T-helper 2 cell treated with Interferon-gamma antibody and Interleukin-4, amounts not matched to agents 5 μg/mL and 100 μg/mL, for 36 hours (primary cell): ENCODE data around the gene GATAD2B.
"Not testable (repeated sequence)": the region's sequence is repeated elsewhere in the genome, so short reads cannot be mapped to it uniquely, and the experiment has no call there.

Experiments
- DNase-seq: peaks from one replicate; pipeline ENCODE4 v3.0.0; 2021; ENCODE audit warnings: low spot score
- H3K27ac Mint-ChIP-seq: one replicate; pipeline ENCODE4 v1.8.0; 2021; ENCODE audit warnings: mild to moderate bottlenecking, mixed read lengths
- H3K27me3 Mint-ChIP-seq: one replicate; pipeline ENCODE4 v1.8.0; 2021; ENCODE audit warnings: low read depth, mixed read lengths
- H3K36me3 Mint-ChIP-seq: one replicate; pipeline ENCODE4 v1.8.0; 2021; ENCODE audit warnings: low read depth, mixed read lengths
- H3K4me1 Mint-ChIP-seq: one replicate; pipeline ENCODE4 v1.8.0; 2021; ENCODE audit warnings: low read depth, mixed read lengths
- H3K4me3 Mint-ChIP-seq: one replicate; pipeline ENCODE4 v1.8.0; 2022; ENCODE audit warnings: mild to moderate bottlenecking, moderate library complexity, mixed read lengths
- H3K9me3 Mint-ChIP-seq: one replicate; pipeline ENCODE4 v1.8.0; 2021; ENCODE audit warnings: mixed read lengths

GATAD2B gene

DNA sequence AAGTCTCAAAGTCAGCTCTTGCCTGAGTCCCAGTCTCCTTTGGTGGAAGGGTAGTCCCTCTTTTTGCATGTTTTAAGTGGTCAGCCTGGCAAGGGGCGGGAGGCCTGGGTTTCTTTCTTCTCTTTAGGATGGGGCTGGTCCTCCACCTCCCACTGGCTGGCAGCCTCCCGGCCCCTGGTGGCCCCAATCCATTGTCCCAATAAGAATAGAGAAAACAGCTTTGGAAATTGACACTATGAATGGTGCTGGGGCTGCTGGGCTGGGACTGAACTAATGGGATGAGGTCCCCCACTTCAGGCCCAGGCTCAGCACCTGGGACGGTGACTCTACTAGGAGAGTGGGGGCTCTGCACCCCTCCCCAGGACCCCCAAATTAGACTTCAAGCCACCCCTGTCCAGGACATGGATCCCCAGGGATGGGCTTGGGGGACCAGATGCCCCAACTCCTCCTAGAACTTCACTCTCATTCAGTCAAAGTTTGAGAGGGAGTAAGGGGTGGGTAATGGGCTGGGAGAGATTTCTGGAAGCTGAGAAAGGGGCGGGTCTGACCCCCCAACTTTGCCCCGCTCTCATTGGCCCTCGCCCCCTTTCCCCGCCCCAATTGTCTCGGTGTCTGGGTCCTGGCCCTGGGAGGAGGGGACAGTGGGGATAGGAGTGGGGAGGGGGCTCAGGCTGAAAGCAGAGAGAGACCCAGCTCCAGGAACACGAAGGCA is 129.4 kb downstream of the GATAD2B start:
- no peaks in the 10 kb centered on the region for H3K36me3 Mint-ChIP-seq
- H3K27ac Mint-ChIP-seq, result no peak overlapping the region
- no peaks in the 10 kb centered on the region for H3K27me3 Mint-ChIP-seq
- DNase-seq, result no peak
- no peak overlapping the region for H3K4me3 Mint-ChIP-seq
- H3K4me1 Mint-ChIP-seq, result peaks cover 39% of the 10 kb centered on the region
- H3K9me3 Mint-ChIP-seq, result no peaks in the 10 kb centered on the region

DNA sequence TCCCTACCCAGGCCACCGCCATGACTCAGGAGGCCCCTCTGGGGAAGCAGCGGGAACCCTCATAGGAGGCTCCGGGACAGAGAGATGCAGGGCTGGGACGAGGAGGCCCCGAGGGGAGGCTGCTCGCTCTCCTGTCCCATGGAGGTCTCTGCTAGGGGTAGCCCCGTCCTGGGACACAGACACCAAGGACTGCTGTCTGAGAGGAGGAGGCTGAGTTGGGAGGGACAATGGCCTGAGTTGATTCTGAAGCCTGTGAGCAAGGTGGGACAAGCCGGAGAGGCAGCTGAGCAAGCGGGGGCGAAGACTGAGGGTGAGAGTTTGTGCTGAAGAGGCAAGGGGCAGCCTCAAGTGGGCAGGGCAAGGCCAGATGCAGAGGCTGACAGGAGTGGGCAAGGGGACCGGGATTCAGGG is 130.1 kb downstream of the GATAD2B start:
- H3K4me1 Mint-ChIP-seq, result peaks cover 38% of the 10 kb centered on the region
- no peaks in the 10 kb centered on the region for H3K36me3 Mint-ChIP-seq
- H3K4me3 Mint-ChIP-seq, result no peak overlapping the region
- DNase-seq, result no peak
- no peak overlapping the region for H3K27ac Mint-ChIP-seq
- no peaks in the 10 kb centered on the region for H3K9me3 Mint-ChIP-seq
- no peaks in the 10 kb centered on the region for H3K27me3 Mint-ChIP-seq

DNA sequence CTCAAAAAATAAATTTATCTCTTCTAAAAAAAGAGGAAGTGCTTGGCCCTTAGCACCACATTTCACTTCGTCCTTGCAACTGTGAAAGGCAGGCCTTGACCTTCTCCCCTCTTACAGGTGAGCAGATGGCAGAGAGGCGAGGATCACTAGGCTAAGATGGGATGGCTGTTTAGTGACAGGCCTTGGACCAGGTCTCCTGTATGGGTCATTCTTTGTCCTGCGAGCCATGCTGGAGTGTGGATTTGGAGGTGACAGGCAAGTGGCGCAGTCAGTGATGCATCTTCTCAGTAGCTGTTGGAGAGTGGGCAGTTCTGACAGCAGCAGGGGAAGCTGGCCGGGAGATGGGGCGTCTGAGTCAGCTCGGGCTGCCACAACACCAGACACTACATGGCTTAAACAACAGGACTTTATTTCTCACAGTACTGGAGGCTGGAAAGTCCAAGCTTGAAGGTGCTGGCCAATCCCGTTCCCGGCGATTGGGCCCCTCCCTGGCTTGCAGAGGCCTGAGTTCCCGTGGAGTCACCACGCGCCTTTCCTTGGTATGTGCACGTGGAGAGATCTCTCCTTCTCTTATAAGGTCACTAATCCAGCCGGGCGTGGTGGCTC is 131.0 kb downstream of the GATAD2B start:
- no peaks in the 10 kb centered on the region for H3K9me3 Mint-ChIP-seq
- H3K27ac Mint-ChIP-seq, result peak overlapping the region; percentile 88
- peak; percentile 57 for DNase-seq
- no peaks in the 10 kb centered on the region for H3K36me3 Mint-ChIP-seq
- H3K4me3 Mint-ChIP-seq, result peak overlapping the region; percentile 59
- no peaks in the 10 kb centered on the region for H3K27me3 Mint-ChIP-seq
- H3K4me1 Mint-ChIP-seq, result peaks cover 33% of the 10 kb centered on the region

DNA sequence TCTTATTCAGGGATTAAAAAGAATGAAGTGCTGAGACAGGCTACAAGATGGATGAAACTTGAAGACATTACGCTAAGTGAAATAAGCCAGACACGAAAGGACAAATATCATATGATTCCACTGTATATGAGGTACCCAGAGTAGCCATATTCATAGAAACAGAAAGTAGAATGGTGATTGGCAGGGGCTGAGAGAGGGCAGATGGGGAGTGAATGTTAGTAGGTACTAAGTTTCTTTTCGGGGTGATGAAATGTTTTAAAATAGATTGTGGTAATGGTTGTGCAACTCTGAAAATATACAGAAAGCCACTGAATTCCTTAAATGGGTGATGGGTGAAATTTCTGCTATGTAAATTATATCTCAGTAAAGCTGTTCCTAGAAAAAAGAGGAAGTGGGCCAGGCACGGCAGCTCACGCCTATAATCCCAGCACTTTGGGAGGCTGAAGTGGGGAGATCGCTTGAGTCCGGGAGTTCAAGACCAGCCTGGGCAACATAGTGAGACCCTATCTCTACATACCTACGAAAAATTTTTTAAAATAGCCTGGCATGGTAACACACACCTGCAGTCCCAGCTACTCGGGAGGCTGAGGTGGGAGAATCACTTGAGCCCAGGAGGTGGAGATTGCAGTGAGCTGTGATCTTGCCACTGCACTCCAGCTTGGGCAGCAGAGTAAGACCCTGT is 131.7 kb downstream of the GATAD2B start:
- Mint-ChIP-seq H3K9me3 (no peaks in the 10 kb centered on the region), H3K4me1 (peaks cover 29% of the 10 kb centered on the region), H3K36me3 (no peaks in the 10 kb centered on the region), H3K4me3 (peak overlapping the region; percentile 59), H3K27ac (peak overlapping the region; percentile 88), H3K27me3 (no peaks in the 10 kb centered on the region)
- peak; percentile 48 for DNase-seq

DNA sequence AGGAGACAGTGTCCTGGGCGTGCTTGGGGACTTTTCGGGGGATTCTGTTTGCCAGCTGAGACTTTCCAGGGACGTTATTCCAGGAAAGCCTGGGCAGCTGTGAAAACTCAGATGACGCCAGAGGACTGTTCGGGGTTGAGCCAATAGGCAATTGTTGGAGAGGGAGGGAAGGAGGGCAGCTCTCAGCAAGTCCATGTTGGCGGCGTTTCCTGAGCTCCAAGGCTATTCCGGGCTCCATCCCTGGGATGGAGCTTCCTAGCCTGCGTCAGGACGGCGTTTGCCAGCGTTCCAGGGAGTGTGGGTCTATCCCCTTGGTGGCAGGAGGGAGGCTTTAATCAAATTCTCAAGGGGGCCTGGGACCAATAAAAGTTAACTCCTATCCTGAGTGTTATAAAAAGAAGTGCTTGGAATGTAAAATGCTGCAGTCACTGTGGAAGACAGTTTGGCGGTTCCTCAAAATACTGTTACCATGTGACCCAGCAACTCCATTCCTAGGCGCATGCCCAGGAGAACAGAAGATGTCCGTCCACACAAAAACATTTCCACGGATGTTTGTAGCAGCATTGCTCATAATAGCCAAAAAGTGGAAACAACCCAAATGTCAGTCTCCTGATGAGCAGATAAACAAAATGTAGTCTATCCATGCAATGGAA is 132.3 kb downstream of the GATAD2B start:
- no peaks in the 10 kb centered on the region for H3K36me3 Mint-ChIP-seq
- H3K27ac Mint-ChIP-seq, result peak overlapping the region; percentile 88
- DNase-seq, result no peak
- H3K4me3 Mint-ChIP-seq, result peak overlapping the region; percentile 59
- H3K9me3 Mint-ChIP-seq, result no peaks in the 10 kb centered on the region
- peaks cover 29% of the 10 kb centered on the region for H3K4me1 Mint-ChIP-seq
- H3K27me3 Mint-ChIP-seq, result no peaks in the 10 kb centered on the region

DNA sequence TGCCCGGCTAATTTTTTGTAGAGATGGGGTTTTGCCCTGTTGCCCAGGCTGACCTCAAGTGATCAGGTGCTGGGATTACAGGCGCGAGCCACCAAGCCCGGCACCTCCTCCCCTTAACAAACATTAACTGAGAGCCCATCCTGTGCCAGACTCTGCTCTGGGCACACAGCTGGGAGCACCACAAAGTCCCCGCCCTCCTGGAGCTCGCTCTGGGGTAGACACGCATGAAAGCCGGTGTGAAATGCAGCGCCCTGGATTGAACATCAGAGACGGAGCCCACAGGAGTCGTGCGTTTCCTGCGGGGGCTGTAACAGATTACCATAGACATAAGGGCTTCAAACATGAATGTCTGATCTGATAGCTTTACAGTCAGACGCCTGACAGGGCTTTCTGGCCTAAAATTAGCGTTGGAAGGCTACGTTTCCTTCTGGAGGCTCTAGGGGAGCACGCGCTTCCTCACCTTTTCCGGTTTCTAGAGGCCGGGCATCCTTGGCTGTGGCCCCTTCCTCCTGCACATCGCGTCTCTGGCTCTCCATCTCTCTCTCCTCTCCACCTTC is 133.2 kb downstream of the GATAD2B start:
- peaks cover 31% of the 10 kb centered on the region for H3K4me1 Mint-ChIP-seq
- H3K27ac Mint-ChIP-seq, result peak overlapping the region; percentile 88
- no peaks in the 10 kb centered on the region for H3K36me3 Mint-ChIP-seq
- no peaks in the 10 kb centered on the region for H3K27me3 Mint-ChIP-seq
- no peak for DNase-seq
- peak overlapping the region; percentile 59 for H3K4me3 Mint-ChIP-seq
- H3K9me3 Mint-ChIP-seq, result no peaks in the 10 kb centered on the region

DNA sequence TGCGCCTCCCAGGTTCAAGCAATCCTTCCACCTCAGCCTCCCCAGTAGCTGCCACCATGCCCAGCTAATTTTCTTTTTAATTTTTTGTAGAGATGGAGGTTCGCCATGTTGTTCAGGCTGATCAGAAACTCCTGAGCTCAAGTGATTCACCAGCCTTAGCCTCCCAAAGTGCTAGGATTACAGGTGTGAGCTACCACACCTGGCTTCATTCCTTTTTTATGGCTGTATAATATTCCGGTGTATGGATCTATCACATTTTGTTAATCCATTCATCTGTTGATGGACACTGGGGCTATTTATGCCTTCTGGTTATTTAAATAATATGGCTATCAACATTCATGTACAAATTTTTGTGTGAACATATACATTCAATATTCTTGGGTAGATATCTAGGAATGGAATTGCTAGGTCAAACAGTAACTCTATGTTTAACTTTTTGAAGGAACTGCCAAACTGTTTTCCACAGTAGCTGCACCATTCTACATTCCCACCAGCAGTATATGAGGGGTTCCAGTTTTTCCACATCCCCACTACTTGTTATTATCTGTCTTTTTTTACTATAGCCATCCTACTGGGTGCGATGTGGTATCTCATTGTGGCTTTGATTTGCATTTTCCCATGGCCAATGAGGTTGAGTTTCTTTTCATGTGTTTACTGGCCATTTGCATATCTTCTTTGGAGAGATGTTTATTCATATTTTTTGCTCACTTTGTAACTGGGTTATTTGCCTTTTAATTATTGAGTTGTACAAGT is 136.6 kb downstream of the GATAD2B start:
- Mint-ChIP-seq H3K36me3 (no peaks in the 10 kb centered on the region), H3K9me3 (no peaks in the 10 kb centered on the region), H3K4me3 (no peak overlapping the region), H3K4me1 (peaks cover 27% of the 10 kb centered on the region), H3K27ac (no peak overlapping the region), H3K27me3 (no peaks in the 10 kb centered on the region)
- DNase-seq, result no peak

DNA sequence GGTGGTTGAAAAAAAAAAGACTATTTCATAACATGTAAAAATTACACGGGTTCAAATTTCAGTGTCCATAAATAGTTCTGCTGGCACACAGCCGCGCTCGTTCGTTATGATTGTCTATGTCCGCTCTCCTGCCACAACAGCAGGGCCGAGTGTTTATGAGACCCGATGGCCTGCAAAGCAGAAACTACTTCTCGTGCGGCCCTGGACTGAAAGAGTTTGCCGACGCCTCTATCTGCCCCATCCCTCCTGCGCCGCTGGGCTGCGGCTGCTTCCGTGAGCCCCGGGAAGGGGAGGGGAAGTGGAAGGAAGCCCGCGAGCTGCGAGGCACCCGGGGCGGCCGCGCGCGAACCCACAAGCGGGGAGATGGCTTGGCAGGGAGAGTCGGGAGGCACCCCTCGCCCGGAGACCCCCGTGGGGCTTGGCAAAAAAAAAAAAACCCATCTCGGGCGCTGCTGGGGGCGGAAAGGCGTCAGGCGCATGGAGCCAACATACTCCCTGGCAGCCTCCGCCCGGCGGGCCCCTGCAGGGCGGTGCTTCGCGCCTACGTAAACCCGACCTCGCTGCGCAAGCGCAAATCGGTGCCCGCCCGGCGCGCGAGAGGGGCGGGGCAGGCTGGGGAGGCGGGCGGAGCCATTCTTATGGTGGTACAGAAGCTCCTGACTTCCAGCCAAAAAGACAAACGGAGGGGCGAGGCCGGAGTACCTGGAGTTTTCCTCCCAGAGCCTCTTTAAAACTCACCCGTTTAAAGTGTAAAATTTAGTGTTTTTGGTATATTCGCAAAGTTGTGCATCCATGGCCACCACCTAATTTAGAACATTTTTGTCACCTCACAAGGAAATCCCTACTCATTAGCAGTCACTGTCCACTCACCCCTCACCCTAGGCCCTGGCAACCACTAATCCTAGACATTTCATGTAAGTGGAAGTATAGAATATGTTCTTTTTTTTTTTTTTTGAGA is 139.3 kb downstream of the GATAD2B start:
- Mint-ChIP-seq H3K4me1 (peaks cover 10% of the 10 kb centered on the region), H3K9me3 (no peaks in the 10 kb centered on the region), H3K36me3 (no peaks in the 10 kb centered on the region), H3K4me3 (peak overlapping the region; percentile 87), H3K27me3 (no peaks in the 10 kb centered on the region), H3K27ac (peak overlapping the region; percentile 95)
- DNase-seq, result peak; percentile 91

DNA sequence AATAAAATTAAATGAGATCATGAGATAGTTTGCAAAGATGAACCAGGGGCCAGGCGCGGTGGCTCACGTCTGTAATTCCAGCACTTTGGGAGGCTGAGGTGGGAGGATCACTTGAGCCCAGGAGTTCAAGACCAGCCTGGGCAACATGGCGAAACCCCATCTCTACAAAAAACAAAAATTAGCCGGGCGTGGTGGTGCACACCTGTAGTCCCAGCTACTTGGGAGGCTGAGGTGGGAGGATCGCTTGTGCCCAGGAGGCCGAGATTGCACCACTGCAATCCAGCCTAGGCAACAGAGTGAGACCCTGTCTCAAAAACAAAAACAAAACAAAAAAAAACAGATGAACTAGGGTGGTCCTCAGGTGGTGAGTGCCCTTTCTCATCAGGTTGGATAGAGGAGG is 140.1 kb downstream of the GATAD2B start:
- DNase-seq, H3K27me3 Mint-ChIP-seq, H3K4me1 Mint-ChIP-seq, H3K9me3 Mint-ChIP-seq, H3K36me3 Mint-ChIP-seq: not testable (repeated sequence)
- H3K4me3 Mint-ChIP-seq, result peak overlapping the region; percentile 87
- peak overlapping the region; percentile 70 for H3K27ac Mint-ChIP-seq

DNA sequence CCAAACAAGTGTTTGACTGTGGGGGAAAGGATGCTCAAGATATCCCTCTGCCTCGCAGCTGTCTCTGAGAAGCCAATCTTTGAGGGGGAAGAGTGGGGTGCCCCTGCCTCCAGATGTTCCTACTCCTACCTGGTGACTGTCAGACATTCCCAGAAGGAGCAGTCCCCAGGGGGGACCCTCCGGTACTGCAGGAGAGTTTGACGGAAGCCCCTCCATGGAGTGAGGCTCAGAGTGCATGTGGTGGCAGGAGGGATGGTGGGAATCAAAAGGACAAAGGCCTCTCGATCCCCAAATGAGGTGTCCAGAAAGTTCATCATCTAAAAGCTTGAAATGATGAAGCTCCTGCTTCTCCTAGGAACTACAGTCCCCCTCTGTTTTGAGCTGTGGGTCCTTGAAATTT is 142.2 kb downstream of the GATAD2B start:
- Mint-ChIP-seq H3K4me3 (no peak overlapping the region), H3K27ac (no peak overlapping the region), H3K36me3 (no peaks in the 10 kb centered on the region), H3K27me3 (no peaks in the 10 kb centered on the region), H3K4me1 (peaks cover 17% of the 10 kb centered on the region), H3K9me3 (no peaks in the 10 kb centered on the region)
- no peak for DNase-seq

DNA sequence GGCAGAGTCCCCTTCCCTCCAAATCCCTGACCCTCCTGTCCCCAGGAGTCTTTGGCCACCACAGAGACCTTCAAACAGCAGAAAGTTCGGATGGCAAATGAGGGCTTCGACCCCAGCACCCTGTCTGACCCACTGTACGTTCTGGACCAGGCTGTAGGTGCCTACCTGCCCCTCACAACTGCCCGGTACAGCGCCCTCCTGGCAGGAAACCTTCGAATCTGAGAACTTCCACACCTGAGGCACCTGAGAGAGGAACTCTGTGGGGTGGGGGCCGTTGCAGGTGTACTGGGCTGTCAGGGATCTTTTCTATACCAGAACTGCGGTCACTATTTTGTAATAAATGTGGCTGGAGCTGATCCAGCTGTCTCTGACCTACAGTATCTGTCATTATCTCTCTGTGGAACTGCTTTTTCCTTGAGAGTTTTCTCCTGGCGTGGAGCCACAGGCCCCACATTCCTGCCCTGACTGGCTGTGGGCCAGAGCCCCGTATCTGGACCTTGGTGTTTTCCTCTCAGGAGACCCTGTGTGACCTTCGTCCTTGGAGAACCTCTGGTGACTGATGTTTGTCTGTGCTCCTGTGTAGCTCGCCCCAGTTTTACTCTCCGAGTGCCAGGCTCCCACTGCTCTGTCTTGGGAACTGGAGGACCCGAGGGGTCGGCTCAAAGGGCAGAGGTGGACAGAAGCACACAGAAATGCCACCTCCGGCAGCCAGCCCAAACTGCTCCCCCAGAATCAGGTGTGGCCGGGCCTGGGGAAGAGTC is 142.8 kb downstream of the GATAD2B start:
- Mint-ChIP-seq H3K4me1 (peaks cover 15% of the 10 kb centered on the region), H3K36me3 (no peaks in the 10 kb centered on the region), H3K27ac (no peak overlapping the region), H3K27me3 (no peaks in the 10 kb centered on the region), H3K4me3 (no peak overlapping the region), H3K9me3 (no peaks in the 10 kb centered on the region)
- no peak for DNase-seq
